HG03575 (cell line): ENCODE results near the gene ADD2.
"Not testable (repeated sequence)": the region's sequence is repeated elsewhere in the genome, so short reads cannot be mapped to it uniquely, and the experiment has no call there.

Source experiments
- ATAC-seq: cut with Tn5 transposase; IDR thresholded peaks from one replicate; pipeline ENCODE4 v1.9.1; 2021; ENCODE audit not compliant: unreplicated experiment, insufficient number of reproducible peaks, low FRiP score; ENCODE audit errors: extremely low read depth

Gene ADD2

GRCh38 chr2:70627211-70627898 is 140.6 kb downstream of the ADD2 start:
- ATAC-seq: no peak

DNA sequence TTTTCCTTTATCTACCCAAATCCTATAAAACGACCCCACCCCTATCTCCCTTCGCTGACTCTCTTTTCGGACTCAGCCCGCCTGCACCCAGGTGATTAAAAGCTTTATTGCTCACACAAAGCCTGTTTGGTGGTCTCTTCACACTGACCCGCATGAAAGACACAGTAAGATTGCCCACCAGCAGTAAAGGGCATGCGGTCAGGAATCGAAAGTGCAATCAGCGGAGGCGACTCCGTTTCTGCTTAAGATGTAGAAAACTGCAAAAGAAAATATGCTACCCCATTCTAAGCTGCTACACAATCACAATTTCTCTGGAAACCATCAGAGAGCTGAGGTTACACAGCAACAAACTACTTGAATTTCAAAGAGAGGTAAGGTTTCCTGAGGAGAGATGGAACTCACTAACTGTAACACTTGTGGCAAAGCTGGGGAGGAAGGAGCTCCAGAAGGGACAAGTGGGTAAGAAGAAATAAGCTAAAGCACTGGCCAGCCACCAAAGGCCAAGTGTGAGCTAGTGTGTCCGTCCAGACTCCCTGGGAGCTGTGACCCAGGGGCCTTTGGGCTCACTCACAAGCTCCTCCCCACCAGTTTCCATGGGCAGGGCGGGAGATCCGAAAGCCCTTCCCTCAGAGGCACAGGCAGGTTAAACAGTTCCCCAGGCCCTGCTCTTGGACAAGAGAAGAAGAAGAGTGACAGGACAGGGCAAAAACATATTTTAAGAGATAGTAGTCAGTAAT is 141.6 kb downstream of the ADD2 start:
- ATAC-seq: no peak

DNA sequence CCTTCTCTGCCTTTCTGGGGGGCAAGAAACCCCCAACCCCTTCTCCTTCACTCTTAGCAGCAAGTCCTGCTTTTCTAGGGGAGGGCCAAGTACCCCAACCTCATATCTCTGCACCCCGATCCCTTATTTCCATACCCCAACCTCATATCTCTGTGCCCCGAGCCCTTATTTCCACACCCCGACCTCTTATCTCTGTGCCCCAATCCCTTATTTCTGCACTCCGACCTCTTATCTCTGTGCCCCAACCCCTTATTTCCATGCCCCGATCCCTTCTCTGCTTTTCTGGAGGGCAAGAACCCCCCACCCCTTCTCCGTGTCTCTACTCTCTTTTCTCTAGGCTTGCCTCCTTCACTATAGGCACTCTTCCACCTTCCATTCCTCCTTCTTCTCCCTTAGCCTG is 146.5 kb downstream of the ADD2 start:
- ATAC-seq: not testable (repeated sequence)

DNA sequence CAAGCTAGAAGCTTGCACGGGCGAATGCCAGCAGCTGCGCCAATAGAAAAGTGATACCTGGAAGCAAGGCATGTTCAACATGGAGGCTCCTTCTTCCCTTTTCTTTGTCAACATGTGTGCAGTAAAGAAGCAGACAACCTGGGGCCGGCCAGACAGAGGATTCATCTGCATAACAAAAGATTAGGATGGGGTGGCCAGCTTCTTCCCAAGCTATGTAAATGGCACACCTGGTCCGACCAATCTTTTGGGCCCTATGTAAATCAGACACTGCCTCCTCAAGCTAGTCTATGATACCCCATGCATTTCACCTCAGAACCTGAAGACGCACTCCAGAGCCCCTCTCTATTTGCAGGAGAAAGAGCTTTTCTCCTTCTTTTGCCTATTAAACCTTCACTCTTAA is 148.0 kb downstream of the ADD2 start:
- no peak for ATAC-seq

- no peak for ATAC-seq
Measured at GRCh38 chr2:70619167-70619566, 148.8 kb downstream of the ADD2 start.

DNA sequence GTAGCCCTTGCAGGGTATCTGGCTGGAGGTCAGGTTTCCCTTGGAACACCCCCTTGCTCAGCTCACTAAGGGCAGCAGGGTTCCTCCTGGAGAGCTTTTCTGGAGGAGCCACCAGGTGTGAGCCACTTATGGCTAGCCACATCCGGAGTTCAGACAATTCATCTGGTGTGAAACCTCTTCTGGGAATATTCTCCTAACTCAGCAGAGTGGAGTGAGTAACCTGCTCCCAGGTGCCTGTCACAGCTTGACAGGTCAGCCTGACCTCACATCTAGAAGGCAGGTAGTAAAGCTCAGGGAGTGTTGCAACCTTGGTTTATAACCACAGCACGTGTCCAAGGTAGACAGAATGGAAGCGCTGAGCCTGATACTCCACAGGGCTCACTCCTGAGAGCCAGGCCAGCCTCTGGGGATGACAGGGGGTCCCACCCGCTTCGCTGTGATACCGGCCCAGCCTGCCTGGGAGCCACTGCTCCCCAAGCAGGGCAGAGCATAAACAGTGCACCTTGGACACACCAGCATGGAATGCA is 151.8 kb downstream of the ADD2 start:
- no peak for ATAC-seq

DNA sequence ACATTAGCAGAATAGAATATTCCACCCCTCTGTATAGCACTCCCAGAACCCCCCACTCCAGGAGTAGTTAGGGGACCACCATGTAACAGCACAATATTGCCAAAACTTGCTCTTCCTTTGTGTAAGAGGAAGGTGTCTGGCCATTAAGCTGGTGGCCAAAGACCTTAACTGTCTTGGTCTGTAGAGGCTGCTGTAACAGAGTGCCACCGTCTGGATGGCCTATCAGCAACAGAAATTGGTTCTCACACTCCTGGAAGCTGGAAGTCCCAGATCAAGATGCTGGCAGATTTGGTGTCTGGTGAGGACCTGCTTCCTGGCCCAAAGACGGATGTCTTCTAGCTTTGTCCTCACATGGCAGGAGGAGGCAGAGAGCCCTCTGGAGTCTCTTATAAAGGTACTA is 152.8 kb downstream of the ADD2 start:
- ATAC-seq: no peak

- ATAC-seq: no peak
Measured at GRCh38 chr2:70613521-70613920, 154.5 kb downstream of the ADD2 start.

- no peak for ATAC-seq
Measured at GRCh38 chr2:70612574-70612973, 155.4 kb downstream of the ADD2 start.

GRCh38 chr2:70608373-70608772 is 159.6 kb downstream of the ADD2 start:
- ATAC-seq: no peak

- no peak for ATAC-seq
Measured at GRCh38 chr2:70607121-70607561, 160.9 kb downstream of the ADD2 start.
